ENCODE measurements around the gene CLNK.

The CLNK gene

DNA sequence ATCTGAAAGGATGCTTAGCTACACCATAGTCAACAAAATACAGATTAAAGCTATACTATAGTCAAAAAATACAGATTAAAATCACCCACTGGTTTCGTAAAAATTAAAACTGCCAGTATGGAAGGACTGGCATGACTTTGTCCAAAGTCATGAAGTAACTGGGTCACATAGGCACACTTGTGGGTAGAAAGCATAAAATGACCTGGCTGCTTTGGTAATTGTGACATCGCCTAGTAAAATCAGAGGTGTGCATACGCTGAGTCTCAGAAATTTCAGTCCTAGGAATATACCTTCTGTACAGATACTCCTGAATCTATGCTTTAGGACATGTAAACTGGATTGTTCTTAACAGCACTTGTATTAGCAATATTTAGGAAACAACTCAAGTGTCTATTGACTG, 28.1 kb downstream of the CLNK start:
- H3K4me3 ChIP-seq (ENCODE audit: low read length): no peak overlapping the region
- TF ChIP-seq, protein P1, sequence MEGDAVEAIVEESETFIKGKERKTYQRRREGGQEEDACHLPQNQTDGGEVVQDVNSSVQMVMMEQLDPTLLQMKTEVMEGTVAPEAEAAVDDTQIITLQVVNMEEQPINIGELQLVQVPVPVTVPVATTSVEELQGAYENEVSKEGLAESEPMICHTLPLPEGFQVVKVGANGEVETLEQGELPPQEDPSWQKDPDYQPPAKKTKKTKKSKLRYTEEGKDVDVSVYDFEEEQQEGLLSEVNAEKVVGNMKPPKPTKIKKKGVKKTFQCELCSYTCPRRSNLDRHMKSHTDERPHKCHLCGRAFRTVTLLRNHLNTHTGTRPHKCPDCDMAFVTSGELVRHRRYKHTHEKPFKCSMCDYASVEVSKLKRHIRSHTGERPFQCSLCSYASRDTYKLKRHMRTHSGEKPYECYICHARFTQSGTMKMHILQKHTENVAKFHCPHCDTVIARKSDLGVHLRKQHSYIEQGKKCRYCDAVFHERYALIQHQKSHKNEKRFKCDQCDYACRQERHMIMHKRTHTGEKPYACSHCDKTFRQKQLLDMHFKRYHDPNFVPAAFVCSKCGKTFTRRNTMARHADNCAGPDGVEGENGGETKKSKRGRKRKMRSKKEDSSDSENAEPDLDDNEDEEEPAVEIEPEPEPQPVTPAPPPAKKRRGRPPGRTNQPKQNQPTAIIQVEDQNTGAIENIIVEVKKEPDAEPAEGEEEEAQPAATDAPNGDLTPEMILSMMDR (IDR thresholded peaks at IDR 0.05; ENCODE audit: insufficient read depth, low read depth, low read length, missing control alignments): no peak
- no peak for DNase-seq (ENCODE audit: low read depth)

DNA sequence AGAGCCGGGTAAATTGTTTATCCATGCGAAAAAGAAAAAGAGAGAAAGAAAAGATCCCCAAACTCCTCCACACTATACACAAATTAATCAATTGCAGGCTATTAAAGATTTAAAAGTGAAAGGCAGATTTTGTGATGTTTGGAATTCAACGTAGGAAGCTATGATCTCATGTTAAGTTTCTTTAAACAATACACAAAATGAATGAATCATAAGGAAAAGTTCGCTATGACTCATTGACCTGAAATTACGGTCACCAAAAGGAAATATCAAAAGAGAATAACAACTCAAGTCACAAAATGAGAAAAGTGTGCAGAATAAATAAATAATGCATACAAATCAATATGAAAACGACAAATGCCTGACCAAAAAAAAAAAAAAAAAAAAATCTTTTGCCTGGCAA, 28.6 kb downstream of the CLNK start:
- TF ChIP-seq, protein P1 (IDR thresholded peaks at IDR 0.05; ENCODE audit: insufficient read depth, low read depth, low read length, missing control alignments): no peak
- DNase-seq (ENCODE audit: low read depth): peak; percentile 69
- H3K4me3 ChIP-seq (ENCODE audit: low read length): no peak overlapping the region

DNA sequence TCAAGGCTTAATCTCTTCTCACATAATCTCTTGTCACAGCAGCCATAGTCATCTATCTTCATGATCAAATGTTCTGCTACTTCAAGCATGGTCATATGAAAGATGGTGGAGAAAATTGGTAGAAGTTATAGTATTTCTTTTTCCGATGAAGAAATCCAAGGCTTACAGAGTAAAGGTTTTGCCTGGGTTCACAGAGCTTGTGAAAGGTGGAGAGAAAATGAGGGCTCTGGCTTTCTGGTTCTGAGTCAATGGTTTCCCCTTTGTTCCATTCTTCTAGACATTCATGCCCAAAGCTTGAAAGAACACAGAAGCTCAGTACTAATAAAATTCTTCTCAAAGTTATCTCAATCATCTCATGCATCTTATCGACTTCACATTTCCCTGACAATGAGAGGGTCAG, 36.1 kb downstream of the CLNK start:
- no peak overlapping the region for H3K4me3 ChIP-seq (ENCODE audit: low read length)
- TF ChIP-seq, protein P1 (IDR thresholded peaks at IDR 0.05; ENCODE audit: insufficient read depth, low read depth, low read length, missing control alignments): no peak
- DNase-seq (ENCODE audit: low read depth): no peak

DNA sequence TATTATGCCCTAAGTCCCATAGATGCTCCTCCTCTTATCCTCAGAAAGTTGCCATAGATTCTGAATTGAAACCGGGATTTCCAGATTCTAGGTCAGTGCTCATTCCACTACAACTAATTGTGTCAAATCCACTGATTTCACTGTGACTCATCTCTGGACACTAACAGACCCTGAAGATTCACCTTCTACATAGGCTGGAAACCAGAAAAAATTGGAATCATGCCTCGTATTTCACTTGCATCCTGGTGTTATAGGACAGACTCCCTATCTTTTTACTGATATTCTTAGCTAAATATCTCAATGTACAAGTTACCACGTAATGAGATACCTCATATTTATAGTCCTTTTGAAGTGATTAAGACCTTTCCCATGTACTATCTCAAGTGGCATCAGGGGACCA, 36.7 kb downstream of the CLNK start:
- DNase-seq (ENCODE audit: low read depth): peak; percentile 25
- TF ChIP-seq, protein P1 (IDR thresholded peaks at IDR 0.05; ENCODE audit: insufficient read depth, low read depth, low read length, missing control alignments): no peak
- H3K4me3 ChIP-seq (ENCODE audit: low read length): no peak overlapping the region

DNA sequence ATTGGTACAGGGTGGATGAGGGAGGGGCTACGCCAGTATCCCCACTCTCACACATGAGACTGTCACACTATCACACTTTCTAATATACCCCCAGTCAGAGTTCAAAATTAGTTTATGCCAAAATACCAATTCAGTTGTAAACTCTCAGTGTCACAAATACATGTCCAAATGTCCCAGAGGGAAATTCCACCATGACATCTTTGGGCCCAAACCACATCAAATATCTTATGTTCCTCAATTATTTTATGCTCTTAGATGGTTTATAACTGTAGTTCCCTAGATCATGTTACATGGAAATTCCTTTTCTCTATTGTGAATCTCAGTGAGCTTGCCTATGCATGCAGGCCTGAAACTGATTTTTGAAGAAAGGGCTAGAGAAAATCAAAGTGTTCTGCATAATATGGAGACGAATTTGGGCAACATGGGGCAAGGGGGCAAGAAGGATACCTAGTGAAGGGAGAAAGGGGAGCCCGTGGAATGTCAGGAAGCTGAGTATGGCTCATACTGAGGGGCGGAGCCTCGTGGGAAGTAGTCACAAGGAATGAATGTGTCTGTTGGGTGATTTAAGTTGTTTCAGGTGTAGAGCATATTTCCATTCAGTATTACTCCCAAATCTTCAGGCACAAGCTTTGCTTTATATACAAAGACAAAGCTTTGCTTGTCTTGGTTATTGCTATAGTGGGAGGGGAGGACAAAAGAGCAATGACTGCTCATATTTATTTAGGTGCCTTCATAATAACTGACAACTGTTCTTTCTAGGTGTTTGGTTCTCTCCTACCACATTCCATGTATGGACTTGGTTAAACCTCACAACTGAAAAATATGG, 40.8 kb downstream of the CLNK start:
- H3K4me3 ChIP-seq (ENCODE audit: low read length): no peak overlapping the region
- peak; percentile 46 for DNase-seq (ENCODE audit: low read depth)
- TF ChIP-seq, protein P1 (IDR thresholded peaks at IDR 0.05; ENCODE audit: insufficient read depth, low read depth, low read length, missing control alignments): no peak

DNA sequence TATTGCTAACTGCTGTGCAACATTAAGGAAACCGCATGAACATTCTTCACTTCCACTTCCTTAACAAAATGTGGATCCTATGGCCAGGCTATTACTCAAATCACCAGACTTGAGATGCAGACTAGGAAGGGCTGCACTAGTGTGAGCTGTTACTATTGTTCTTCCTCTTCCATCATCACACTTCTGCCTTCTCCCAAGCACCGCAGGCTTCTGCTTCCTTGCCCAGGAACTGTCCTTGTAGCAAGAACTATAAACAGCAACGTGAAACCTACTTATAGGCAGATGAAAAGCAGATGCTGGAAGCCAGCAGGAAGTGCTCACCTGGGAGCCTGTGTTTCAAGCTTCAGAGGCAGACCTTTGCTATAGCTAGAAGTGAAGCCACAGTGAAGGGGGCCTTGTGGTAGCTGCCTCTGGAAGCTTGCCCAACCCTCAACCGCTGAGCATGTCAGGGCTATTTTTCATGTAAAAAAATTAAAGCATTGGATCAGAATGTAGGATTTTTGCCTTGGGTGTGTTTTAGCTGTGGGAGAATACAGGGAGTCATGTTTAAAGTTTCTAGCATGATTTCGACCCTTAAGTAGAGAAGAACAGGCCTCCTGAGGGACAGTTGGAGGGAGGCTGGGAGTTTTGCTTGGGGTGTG, 43.9 kb downstream of the CLNK start:
- H3K4me3 ChIP-seq (ENCODE audit: low read length): no peak overlapping the region
- TF ChIP-seq, protein P1 (IDR thresholded peaks at IDR 0.05; ENCODE audit: insufficient read depth, low read depth, low read length, missing control alignments): no peak
- peak; percentile 37 for DNase-seq (ENCODE audit: low read depth)
